Erythroblast (primary cell): Measurements from ENCODE around the gene E2F1.

ENCODE experiments used
- GATA1 ChIP-seq: IDR thresholded peaks from 2 replicates; pipeline ENCODE4 v1.6.1; 2011; ENCODE audit warnings: low read depth, mild to moderate bottlenecking, control low read depth, low read length, moderate library complexity
- POLR2A ChIP-seq: IDR thresholded peaks from 2 replicates; pipeline ENCODE4 v1.6.1; 2011; ENCODE audit warnings: mild to moderate bottlenecking, low read length

DNA sequence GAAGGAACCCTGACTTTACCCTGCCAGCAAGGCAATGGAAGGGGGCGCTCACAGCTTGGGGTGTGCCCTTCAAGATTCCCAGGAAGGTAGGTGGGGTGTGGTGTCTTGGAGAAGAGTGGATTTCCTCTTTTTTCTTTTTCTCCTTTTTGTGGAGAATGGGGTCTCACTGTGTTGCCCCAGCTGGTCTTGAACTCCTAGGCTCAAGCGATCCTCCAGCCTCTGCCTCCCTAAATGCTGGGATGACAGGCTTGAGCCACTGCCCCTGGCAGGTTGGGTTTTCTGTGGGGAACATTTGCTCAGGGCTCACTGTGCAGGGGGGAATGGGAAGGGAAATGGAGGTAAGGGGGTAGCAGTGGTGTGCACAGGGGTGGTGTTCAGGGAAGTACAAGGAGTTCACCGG lies 41.6 kb upstream of the E2F1 start:
- TF ChIP-seq POLR2A: no peak
- TF ChIP-seq GATA1: no peak
